GM18951 (cell line): ENCODE results near the gene IFT172.

Experiments used
- POLR2A ChIP-seq: IDR thresholded peaks from 4 replicates; pipeline ENCODE4 v1.6.1; 2011; ENCODE audit warnings: mild to moderate bottlenecking; ENCODE audit not compliant: insufficient read length, insufficient read depth; ENCODE audit errors: extremely low read depth
- in situ Hi-C: fragments of 300-500 bp; cut with MboI; formaldehyde crosslinking; loops from one replicate; pipeline ENCODE4 v1.12.0; 2022; ENCODE audit warnings: low sequenced_read_pairs, mixed read lengths, inconsistent platforms; ENCODE audit not compliant: unreplicated experiment

Gene IFT172

GRCh38 chr2:27461118-27461517, 28.4 kb downstream of the IFT172 start:
- no peak for TF ChIP-seq POLR2A
- in situ Hi-C loops: no loop called here

GRCh38 chr2:27453968-27454367, 35.6 kb downstream of the IFT172 start:
- in situ Hi-C loops: no loop called here
- TF ChIP-seq POLR2A: no peak

- in situ Hi-C loops: no loop called here
- TF ChIP-seq POLR2A: no peak
These were observed 38.4 kb downstream of the IFT172 start for GRCh38 chr2:27451095-27451494.

- in situ Hi-C loops: no loop called here
- TF ChIP-seq POLR2A: no peak
These were observed 41.2 kb downstream of the IFT172 start for GRCh38 chr2:27448381-27448780.

- in situ Hi-C loops: no loop called here
- no peak for TF ChIP-seq POLR2A
These were observed 43.5 kb downstream of the IFT172 start for GRCh38 chr2:27446057-27446456.

GRCh38 chr2:27445615-27446014, 43.9 kb downstream of the IFT172 start:
- no peak for TF ChIP-seq POLR2A
- in situ Hi-C loops: no loop called here

GRCh38 chr2:27445155-27445554, 44.4 kb downstream of the IFT172 start:
- in situ Hi-C loops: no loop called here
- TF ChIP-seq POLR2A: no peak

GRCh38 chr2:27442920-27443282, 46.6 kb downstream of the IFT172 start:
- in situ Hi-C loops: no loop called here
- no peak for TF ChIP-seq POLR2A

- TF ChIP-seq POLR2A: no peak
- in situ Hi-C loops: no loop called here
These were observed 47.3 kb downstream of the IFT172 start, which contains the start of gene KRTCAP3 for GRCh38 chr2:27441958-27442919. TSS of gene KRTCAP3 (plus strand) at chr2:27442381. CDS start at chr2:27442413, 32 bp downstream.

GRCh38 chr2:27441226-27441926, 48.2 kb downstream of the IFT172 start:
- no peak for TF ChIP-seq POLR2A
- in situ Hi-C loops: no loop called here

GRCh38 chr2:27435628-27436027, 53.9 kb downstream of the IFT172 start:
- in situ Hi-C loops: no loop called here
- TF ChIP-seq POLR2A: no peak

GRCh38 chr2:27431395-27431794, 58.1 kb downstream of the IFT172 start:
- in situ Hi-C loops: no loop called here
- no peak for TF ChIP-seq POLR2A

GRCh38 chr2:27428978-27429541, 60.5 kb downstream of the IFT172 start:
- peak; percentile 62 for TF ChIP-seq POLR2A
- in situ Hi-C loops: no loop called here
